Esophagus squamous epithelium (tissue), 5 donors: ENCODE measurements around the gene SLC9A7. TPM values are rescaled to one million over a fixed set of nuclear protein-coding genes. Genes with fewer than 3 reads are reported as not detected.

Experiments
- DNase-seq: peaks from one replicate; lab custom pipeline; 2025; lab: John Stamatoyannopoulos, UW
- H3K27ac ChIP-seq, 4 donors: fragments of 200-600 bp; sonication (generic); one replicate each; pipeline ENCODE4 v1.5.1; 2016 to 2019; ENCODE audit warnings: mild to moderate bottlenecking in 1 of 4
- H3K27me3 ChIP-seq, 4 donors: fragments of 200-600 bp; sonication (generic); 1 replicate in 3 of 4; 2 replicates in 1 of 4; pipeline versions ENCODE4 v1.5.1 to v1.6.0; 2017 to 2021; ENCODE audit warnings: antibody characterized with exemption in 1 of 4
- H3K36me3 ChIP-seq, 3 donors: fragments of 200-600 bp; sonication (generic); one replicate each; pipeline ENCODE4 v1.5.1; 2016 to 2019
- H3K4me1 ChIP-seq, 3 donors: fragments of 200-600 bp; sonication (generic); one replicate each; pipeline ENCODE4 v1.5.1; 2017 to 2019
- H3K4me3 ChIP-seq, 4 donors: fragments of 200-600 bp; sonication (generic); 1 replicate in 3 of 4; 2 replicates in 1 of 4; pipeline ENCODE4 v1.5.1; 2016 to 2019; ENCODE audit warnings: mild to moderate bottlenecking in 2 of 4, moderate library complexity in 1 of 4
- H3K9me3 ChIP-seq, 3 donors: fragments of 200-600 bp; sonication (generic); one replicate each; pipeline ENCODE4 v1.5.1; 2016 to 2019
- CTCF ChIP-seq, 6 experiments: fragments of 450-650 bp in 4 of 6; fragments of 200-600 bp in 2 of 6; sonication (generic) in 2 of 6; IDR thresholded peaks; one replicate each; pipeline ENCODE4 v1.5.1; 2016 to 2019; ENCODE audit warnings: antibody characterized with exemption in 6 of 6, mild to moderate bottlenecking in 4 of 6, moderate library complexity in 4 of 6
- POLR2A ChIP-seq, 4 donors: fragments of 450-650 bp; IDR thresholded peaks; one replicate each; pipeline ENCODE4 v1.6.1; 2017; ENCODE audit warnings: antibody characterized with exemption in 4 of 4, mild to moderate bottlenecking in 4 of 4, moderate library complexity in 3 of 4
- WGBS, 2 donors: methylation state at CpG; one replicate each; pipeline ENCODE4 v1.1.5; 2018; 5-methylcytosine and 5-hydroxymethylcytosine counted together
- intact Hi-C: fragments of 100-400 bp; cut with DNase I; formaldehyde crosslinking; loops from one replicate; pipeline ENCODE4 v1.15.0; 2022
- total RNA-seq, 4 donors: library from RNA; depleted of rRNA; stranded (reverse); fragments of >200 nt; gene quantifications; one replicate each; pipeline ENCODE4 v1.1.0, GENCODE V29; 2016
- donor health status: DM: yes; HTN: yes; CAD: no.

SLC9A7 gene
- total RNA-seq, 4 donors from 2014 or later: 6.4 to 16.4 (median 8.4) TPM

- H3K27ac ChIP-seq: no peak overlapping the region
- DNase-seq: no peak
- H3K9me3 ChIP-seq: no peaks in the 10 kb centered on the region
- TF ChIP-seq POLR2A (IDR thresholded peaks at IDR 0.05): no peak
- TF ChIP-seq CTCF (IDR thresholded peaks at IDR 0.05): no peak
- 10 to 33% methylated on average over 1 of the region's 1 CpG for WGBS, 2 donors
- H3K36me3 ChIP-seq: no peaks in the 10 kb centered on the region
- peaks cover 0 to 6% (median 0%) of the 10 kb centered on the region in 3 donors for H3K4me1 ChIP-seq
- H3K27me3 ChIP-seq: no peaks in the 10 kb centered on the region
- no peak overlapping the region for H3K4me3 ChIP-seq
- intact Hi-C loops: no loop called here
These were observed 48.5 kb downstream of the SLC9A7 start for GRCh38 chrX:46710425-46710824.

- Histone ChIP-seq H3K27me3 (no peaks in the 10 kb centered on the region), H3K36me3 (no peaks in the 10 kb centered on the region), H3K4me1 (peaks cover 0 to 6% (median 0%) of the 10 kb centered on the region in 3 donors), H3K9me3 (no peaks in the 10 kb centered on the region), H3K27ac (no peak overlapping the region), H3K4me3 (no peak overlapping the region)
- no peak for TF ChIP-seq POLR2A (IDR thresholded peaks at IDR 0.05)
- no peak for TF ChIP-seq CTCF (IDR thresholded peaks at IDR 0.05)
- intact Hi-C loops: no loop called here
- 85 to 88% methylated on average over 3 to 9 of the region's 9 CpGs for WGBS, 2 donors
- DNase-seq: no peak
These were observed 51.5 kb downstream of the SLC9A7 start for GRCh38 chrX:46707274-46707965.

- H3K27ac ChIP-seq: no peak overlapping the region
- no peaks in the 10 kb centered on the region for H3K27me3 ChIP-seq
- no peak for DNase-seq
- H3K36me3 ChIP-seq: no peaks in the 10 kb centered on the region
- no peak for TF ChIP-seq POLR2A (IDR thresholded peaks at IDR 0.05)
- no peak for TF ChIP-seq CTCF (IDR thresholded peaks at IDR 0.05)
- H3K4me3 ChIP-seq: no peak overlapping the region
- H3K4me1 ChIP-seq: no peaks in the 10 kb centered on the region
- intact Hi-C loops: no loop called here
- H3K9me3 ChIP-seq: no peaks in the 10 kb centered on the region
- WGBS, 2 donors: 40 to 58% methylated on average over 2 to 3 of the region's 3 CpGs
These were observed 54.0 kb downstream of the SLC9A7 start for GRCh38 chrX:46704767-46705386.

GRCh38 chrX:46703980-46704379 is 54.9 kb downstream of the SLC9A7 start:
- Histone ChIP-seq H3K9me3 (no peaks in the 10 kb centered on the region), H3K27me3 (no peaks in the 10 kb centered on the region), H3K4me1 (no peaks in the 10 kb centered on the region), H3K27ac (no peak overlapping the region), H3K4me3 (no peak overlapping the region), H3K36me3 (no peaks in the 10 kb centered on the region)
- DNase-seq: no peak
- no peak for TF ChIP-seq POLR2A (IDR thresholded peaks at IDR 0.05)
- TF ChIP-seq CTCF (IDR thresholded peaks at IDR 0.05): no peak
- intact Hi-C loops: no loop called here
- WGBS, 2 donors: 62 to 88% methylated on average over 4 of the region's 4 CpGs

- TF ChIP-seq POLR2A (IDR thresholded peaks at IDR 0.05): no peak
- TF ChIP-seq CTCF (IDR thresholded peaks at IDR 0.05): no peak
- Histone ChIP-seq H3K36me3 (no peaks in the 10 kb centered on the region), H3K27ac (no peak overlapping the region), H3K4me3 (no peak overlapping the region), H3K4me1 (no peaks in the 10 kb centered on the region), H3K9me3 (no peaks in the 10 kb centered on the region), H3K27me3 (no peaks in the 10 kb centered on the region)
- DNase-seq: no peak
- intact Hi-C loops: no loop called here
- 66 to 89% methylated on average over 3 of the region's 3 CpGs for WGBS, 2 donors
These were observed 60.2 kb downstream of the SLC9A7 start for GRCh38 chrX:46698691-46699090.
